Left ventricle myocardium superior (tissue), 1 donor: ENCODE measurements around the gene FGFR2. TPM values are rescaled to one million over a fixed set of nuclear protein-coding genes. Genes with fewer than 3 reads are reported as not detected.

Source experiments
- ATAC-seq: fragments of 200-7000 bp; cut with Tn5 transposase; one replicate; pipeline ENCODE4 v1.9.1; 2020; ENCODE audit warnings: mild to moderate bottlenecking, moderate library complexity
- DNase-seq: peaks from one replicate; pipeline ENCODE4 v3.0.0-alpha.2; 2020
- intact Hi-C: fragments of 100-400 bp; cut with micrococcal nuclease; formaldehyde crosslinking; loops from one replicate; pipeline ENCODE4 v1.11.0; 2022
- total RNA-seq: library from RNA; stranded (reverse); fragmentation: NEBNext Ultra II Directional; extraction: Animal tissue kit (Norgen Biotek cat#: 25700); gene quantifications from one replicate; pipeline ENCODE4 v1.2.1, GENCODE V29; 2021
- donor health status: DM: no; HTN: yes; CAD: no; lungs with severe emphysema.

The FGFR2 gene
- total RNA-seq, 1 donor from 2014 or later: 0.17 TPM

DNA sequence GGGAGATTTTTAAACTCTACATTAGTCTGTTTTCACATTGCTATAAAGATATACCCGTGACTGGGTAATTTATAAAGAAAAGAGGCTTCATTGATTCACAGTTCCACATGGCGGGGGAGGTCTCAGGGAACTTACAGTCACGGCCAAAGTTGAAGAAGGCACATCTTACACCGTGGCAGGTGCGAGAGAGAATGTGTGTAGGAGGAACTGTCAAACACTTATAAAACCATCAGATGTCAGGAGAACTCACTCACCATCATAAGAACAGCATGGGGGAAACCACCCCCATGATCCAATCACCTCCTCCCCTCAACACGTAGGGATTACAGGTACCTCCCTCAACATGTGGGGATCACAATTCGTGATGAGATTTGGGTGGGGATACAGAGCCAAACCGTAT lies 129.5 kb downstream of the FGFR2 start:
- ATAC-seq (no peak), DNase-seq (no peak)
- intact Hi-C loops: no loop called here

GRCh38 chr10:121466424-121466823 lies 131.8 kb downstream of the FGFR2 start:
- intact Hi-C loops: no loop called here

GRCh38 chr10:121465215-121465614 lies 133.0 kb downstream of the FGFR2 start:
- ATAC-seq (no peak), DNase-seq (no peak)
- intact Hi-C loops: no loop called here

More at GRCh38 chr10:121466424-121466823, 131.8 kb downstream of the FGFR2 start:
- DNase-seq: no peak
- ATAC-seq: no peak

GRCh38 chr10:121464517-121464916 lies 133.7 kb downstream of the FGFR2 start:
- no peak for DNase-seq
- intact Hi-C loops: no loop called here
- no peak for ATAC-seq

GRCh38 chr10:121462955-121463354 lies 135.3 kb downstream of the FGFR2 start:
- intact Hi-C loops: no loop called here
- ATAC-seq (no peak), DNase-seq (no peak)

GRCh38 chr10:121462281-121462680 lies 136.0 kb downstream of the FGFR2 start:
- intact Hi-C loops: no loop called here
- ATAC-seq: no peak
- DNase-seq: no peak

DNA sequence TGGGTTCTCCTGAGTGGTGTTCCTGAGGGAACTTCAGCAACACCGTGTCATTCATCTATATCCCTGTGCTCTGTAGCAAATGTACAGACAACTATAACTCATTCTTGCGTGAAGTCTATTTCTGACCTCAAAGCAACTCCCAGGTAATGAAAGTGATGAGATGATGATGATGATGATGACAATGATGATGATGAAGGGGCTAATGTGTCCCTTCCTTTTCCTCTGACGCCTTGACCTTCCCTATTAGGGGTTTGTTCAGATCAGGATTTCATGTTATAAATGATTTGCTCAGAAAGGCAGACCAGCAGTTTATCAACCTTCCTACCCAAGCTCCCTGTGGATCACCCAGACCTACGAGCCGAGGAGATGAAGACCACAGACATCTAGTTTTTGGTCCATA lies 136.9 kb downstream of the FGFR2 start:
- intact Hi-C loops: no loop called here
- ATAC-seq: no peak
- no peak for DNase-seq

GRCh38 chr10:121460733-121461132 lies 137.5 kb downstream of the FGFR2 start:
- no peak for DNase-seq
- ATAC-seq: no peak
- intact Hi-C loops: no loop called here

GRCh38 chr10:121459622-121460453 lies 138.4 kb downstream of the FGFR2 start:
- no peak for DNase-seq
- ATAC-seq: no peak
- intact Hi-C loops: no loop called here

DNA sequence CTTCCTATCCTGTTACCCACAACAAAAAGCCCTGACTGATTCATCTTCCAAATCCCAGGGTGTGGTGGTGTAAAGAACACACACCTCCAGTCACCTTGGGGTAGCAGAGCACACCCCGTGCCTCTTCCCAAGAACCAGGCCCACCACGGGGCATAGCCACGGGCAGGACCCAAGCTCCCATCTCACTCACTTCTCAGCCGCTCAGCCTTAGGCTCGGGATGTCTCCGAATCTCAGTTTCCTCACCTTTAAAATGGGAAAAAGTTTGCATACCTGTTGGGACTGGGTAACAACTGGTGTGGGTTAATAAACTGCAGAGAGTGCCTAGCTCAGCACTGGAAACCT lies 139.0 kb downstream of the FGFR2 start:
- no peak for ATAC-seq
- DNase-seq: no peak
- intact Hi-C loops: no loop called here

DNA sequence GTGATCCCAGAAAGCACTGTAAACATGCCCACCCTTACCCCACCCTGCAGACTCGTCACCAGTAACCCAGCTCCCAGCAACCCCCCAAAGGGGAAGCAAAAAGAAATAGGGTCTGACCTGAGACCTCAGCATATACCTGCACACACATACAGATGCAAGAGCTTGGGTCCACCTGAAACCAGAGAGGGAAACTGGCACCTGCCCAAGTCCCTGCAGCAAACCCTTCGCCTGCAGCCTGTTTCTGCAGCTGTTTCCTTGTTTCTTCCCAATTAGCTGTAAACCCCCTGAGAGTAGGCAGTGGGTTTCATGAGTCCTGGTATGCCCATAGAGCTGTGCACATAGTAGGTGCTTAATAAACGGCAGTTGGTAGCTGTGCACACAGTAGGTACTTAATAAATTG lies 140.5 kb downstream of the FGFR2 start:
- DNase-seq (no peak), ATAC-seq (no peak)
- intact Hi-C loops: no loop called here

- DNase-seq: no peak
- ATAC-seq: no peak
- intact Hi-C loops: no loop called here
These were observed 142.9 kb downstream of the FGFR2 start for GRCh38 chr10:121455377-121455776.

DNA sequence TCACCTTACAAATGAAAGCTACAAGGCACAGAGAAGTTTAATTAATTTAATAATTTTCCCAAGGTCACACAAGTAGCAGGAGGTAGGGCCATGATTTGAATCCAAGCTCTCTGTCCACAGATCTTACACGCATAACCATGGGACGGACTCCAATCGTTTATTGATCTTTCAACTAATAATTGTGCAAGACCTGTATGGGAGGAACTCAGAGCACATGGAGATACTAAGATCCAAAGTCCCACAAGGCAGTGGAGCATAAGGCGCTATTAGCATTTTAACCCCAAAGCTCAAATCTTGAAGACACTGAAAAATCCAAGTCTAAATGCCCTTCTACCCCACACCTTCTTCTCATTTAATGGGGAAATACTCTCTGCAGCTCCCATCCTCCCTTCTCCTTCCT lies 143.5 kb downstream of the FGFR2 start:
- intact Hi-C loops: no loop called here
- no peak for ATAC-seq
- DNase-seq: no peak

DNA sequence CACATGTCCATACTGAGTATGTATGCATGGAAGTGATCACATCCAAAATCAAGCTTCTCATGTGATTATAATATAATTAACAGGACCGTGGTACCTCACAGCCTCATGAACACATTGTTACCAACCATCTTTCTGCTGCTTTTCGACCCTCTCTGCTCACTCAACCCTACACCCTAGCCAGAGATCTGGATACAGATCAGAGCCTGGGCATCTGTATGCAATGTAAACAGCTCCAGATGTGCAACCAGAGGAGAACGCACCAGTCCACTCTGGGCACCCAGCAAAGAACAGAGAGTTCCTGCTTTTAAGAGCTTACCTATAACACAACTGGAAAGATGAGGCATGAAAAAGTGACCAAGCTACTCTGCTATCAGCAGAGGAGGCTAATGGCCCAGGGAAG lies 145.1 kb downstream of the FGFR2 start:
- no peak for DNase-seq
- intact Hi-C loops: no loop called here
- ATAC-seq: no peak

- DNase-seq (no peak), ATAC-seq (no peak)
- intact Hi-C loops: no loop called here
These were observed 145.7 kb downstream of the FGFR2 start for GRCh38 chr10:121452581-121452980.

- DNase-seq (no peak), ATAC-seq (no peak)
- intact Hi-C loops: no loop called here
These were observed 148.0 kb downstream of the FGFR2 start for GRCh38 chr10:121450247-121450646.

GRCh38 chr10:121449482-121449924 lies 148.7 kb downstream of the FGFR2 start:
- ATAC-seq (no peak), DNase-seq (no peak)
- intact Hi-C loops: no loop called here

DNA sequence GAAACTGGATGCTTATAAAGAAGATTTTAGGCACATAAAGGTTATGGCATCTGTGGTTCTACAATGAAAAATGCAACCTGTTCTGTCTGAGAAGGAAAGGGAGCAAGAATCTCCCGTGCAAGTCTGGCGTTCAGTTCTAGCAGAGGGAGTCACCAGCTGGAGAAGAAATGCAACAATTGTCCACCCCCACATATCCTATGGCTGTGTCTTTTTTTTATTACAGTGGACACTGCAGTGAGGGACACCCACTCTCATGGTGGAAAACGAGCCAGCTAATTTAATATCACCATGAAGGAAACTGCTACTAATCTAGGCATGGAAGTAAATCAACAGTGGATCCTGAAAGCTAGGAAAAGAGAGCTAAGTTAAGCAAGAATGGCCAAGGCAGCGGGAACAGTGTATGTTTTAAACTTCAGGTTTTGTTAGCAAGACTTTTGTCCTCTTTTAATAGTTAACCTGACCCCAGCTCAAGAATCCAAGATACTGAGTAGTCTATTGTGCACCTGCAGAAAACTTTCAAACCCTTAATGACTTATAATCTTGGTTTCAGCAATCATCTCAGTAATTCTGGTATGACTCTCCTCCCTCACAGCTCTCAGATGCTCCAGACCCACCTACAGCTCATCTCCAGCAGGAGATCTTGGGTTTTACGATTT lies 149.3 kb downstream of the FGFR2 start:
- DNase-seq (no peak), ATAC-seq (no peak)
- intact Hi-C loops: no loop called here

GRCh38 chr10:121444520-121445165 lies 153.6 kb downstream of the FGFR2 start:
- ATAC-seq: no peak
- no peak for DNase-seq
- intact Hi-C loops: no loop called here
